Stimulated activated CD4-positive, alpha-beta T cell treated with anti-CD3 and anti-CD28 coated beads, Interleukin-4, amount 100 ng/mL, for 4 hours (primary cell): ENCODE results near the gene BGN.
A peak's percentile ranks its signal among the peaks of the same experiment; 100 is the strongest.

ENCODE experiments used
- DNase-seq, 2 experiments: peaks; one replicate each; pipeline ENCODE4 v3.0.0-alpha.2; 2020

Gene BGN

GRCh38 chrX:153486171-153486570, 8.6 kb upstream of the BGN start:
- no peak for DNase-seq

GRCh38 chrX:153487590-153488071, 7.1 kb upstream of the BGN start:
- DNase-seq, result no peak

- DNase-seq, result no peak
Observed at GRCh38 chrX:153488231-153488914, 6.4 kb upstream of the BGN start.

GRCh38 chrX:153490217-153490930, 4.4 kb upstream of the BGN start:
- no peak for DNase-seq

DNA sequence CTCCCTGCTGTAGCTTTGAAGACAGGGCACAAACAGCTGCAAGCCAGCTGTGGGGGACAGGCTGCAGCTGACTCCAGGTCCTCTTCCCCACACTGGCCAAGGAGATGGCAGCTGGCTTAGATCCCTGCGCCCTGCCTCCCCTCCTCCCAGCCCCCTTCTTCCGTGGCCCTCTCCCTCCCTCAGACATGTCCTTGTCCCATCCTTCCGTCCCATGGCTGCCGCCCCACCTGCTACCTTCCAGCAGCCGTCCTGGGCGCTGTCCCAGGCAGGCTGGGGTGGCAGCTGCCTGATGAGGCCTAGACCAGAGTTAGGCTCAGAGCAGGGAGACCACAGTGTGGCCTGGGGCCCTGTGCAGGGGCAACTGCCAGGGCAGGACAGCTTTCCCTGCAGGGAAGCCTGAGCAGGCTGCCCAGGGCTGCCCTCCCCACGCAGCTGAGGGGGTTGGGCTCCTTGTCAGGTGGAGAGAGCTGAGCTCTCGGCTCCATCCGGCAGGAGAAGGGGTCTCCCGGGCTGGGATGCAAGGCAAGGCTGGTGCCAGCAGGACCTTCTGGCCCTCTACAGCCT, 3.3 kb upstream of the BGN start:
- DNase-seq, result no peak

DNA sequence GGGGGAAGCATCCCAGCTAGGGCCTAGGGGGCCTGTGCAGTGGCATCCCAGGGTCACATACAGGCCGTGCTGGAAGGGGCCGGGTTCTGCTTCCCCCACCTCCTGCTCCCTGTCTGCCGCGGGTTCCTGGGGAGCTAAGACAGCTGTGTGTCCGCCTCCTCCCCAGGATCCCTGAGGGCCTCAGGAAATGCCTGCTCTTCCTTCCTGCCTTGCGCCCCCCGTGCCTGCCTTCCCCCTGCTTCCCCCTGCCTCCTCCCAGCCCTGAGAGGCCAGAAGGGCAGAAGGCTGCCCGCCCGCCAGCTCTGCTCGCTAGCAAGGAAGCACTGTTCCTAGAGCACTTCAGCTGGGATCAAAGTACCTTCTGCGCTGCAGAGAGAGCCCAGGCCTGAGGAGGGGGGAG, 2.9 kb upstream of the BGN start:
- DNase-seq, result no peak

- DNase-seq, result no peak
Observed at GRCh38 chrX:153492543-153492942, 2.2 kb upstream of the BGN start.

DNA sequence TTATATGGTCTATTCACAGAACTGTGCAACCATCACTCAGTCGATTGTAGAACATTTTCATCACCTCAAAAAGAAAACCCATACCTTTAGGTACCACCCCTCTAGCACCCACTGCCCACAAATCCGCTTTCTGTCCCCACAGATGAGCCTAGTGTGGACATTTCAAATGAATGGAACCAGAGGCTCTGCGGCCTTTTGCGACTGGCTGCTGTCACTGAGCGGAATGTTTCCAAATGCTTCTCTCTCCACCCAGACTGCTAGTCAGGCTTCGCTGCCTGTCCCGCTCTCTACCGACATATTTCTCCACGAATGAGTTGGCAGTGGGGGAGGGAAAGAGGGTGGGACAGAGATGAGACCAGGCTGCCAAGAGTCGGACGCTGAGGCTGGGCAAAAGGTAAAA, 1.7 kb upstream of the BGN start:
- DNase-seq, result no peak

DNA sequence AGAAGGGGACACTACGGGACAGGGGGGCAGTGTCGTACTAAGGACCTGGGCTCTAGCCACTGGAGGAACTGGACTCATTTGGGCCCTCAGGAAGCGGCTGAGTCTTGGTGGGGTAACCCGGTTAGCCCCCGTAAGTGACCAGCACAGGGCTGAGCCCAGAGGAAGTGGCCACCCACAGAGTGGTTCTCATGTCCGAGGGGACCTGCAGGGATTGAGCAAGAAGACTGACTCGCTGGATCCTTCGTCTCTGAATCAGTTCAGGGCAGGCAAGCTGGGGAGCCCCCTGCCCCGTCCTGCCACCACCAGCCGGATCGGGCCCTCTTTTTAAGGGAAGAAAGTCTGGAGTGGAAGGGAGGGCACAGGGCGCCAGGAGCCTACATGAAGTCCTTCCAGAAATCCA, 719 bp upstream of the BGN start:
- DNase-seq, result no peak

DNA sequence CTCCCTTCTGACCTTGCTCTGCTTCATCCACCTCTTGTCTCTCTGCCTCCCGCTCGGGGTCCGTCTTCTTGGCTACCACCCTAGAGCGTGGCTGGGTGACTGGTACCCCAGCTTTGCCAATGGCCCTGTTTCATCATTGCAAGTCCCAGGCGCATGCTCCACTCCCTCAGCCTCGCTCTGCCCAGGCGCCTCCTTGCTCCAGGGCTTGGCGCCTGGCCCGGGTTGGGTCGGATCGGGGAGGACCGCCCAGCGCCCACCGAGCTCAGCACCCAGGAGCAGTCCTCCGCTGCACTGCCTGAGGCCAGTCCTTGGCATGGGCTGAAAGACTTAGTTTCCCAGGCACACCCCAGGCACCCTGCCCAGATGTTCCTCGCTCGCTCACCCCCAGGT, 577 bp downstream of the BGN start:
- DNase-seq, result no peak

- DNase-seq, result no peak
Observed at GRCh38 chrX:153495903-153496589, 1.3 kb downstream of the BGN start.

DNA sequence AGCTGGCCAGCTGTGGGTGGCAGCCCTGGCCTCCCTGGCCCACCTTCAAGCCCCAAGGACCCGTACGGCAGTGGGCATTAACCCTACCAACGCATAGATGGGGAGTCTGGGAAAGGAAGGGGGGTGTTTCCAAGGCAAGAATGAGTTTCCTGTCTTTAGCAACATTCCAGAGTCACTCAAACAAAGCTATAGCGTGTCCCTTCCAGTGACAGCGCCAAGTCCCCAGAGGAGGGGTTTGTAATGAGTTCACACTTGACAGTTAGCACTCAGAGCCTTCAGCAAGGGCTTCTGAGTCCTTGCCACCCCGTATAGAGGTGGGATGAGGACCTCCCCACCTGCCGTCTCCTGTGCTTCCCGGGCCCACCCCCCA, 1.8 kb downstream of the BGN start:
- no peak for DNase-seq

GRCh38 chrX:153498453-153498852, 3.7 kb downstream of the BGN start:
- no peak for DNase-seq

DNA sequence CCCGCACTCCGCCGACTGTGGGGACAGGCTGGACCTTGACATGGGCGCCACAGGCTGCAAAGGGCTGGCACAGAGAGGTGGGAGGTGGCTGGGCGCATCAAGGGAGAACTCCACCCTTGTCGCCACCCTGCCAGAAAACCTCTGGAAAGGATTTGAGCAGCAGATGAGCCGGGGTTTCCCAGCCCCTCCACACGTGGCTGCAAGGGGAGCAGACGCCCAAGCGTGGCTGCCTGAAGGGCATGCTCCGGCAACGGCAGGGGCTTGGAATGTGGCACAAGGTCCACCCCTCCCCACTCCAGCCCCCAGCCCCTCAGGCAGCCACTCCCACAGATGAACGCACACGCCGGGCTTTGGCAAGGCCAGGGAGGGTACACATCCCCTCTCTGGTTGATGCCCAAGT, 4.6 kb downstream of the BGN start:
- DNase-seq, result no peak

DNA sequence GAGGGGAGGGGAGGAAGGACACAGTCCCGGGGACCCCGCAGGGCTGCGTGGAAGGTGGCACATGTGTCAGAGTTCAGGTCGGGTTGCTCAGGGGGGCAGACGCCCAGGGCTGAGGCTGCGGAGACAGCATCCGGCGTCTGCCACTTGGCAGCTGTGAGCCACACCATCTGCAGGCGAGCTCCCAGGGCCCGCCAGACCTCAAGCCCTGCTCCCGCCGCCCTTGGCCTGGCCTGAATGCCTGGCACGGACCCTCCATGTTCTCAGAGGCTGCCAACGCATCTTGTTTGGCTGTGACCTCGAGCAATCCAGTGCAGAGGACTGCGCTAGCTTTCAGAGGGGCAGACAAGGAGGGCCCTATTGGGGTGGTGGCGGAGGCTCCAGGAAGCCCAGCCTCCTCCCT, 5.1 kb downstream of the BGN start:
- no peak for DNase-seq

GRCh38 chrX:153500676-153501280, 6.0 kb downstream of the BGN start:
- no peak for DNase-seq

DNA sequence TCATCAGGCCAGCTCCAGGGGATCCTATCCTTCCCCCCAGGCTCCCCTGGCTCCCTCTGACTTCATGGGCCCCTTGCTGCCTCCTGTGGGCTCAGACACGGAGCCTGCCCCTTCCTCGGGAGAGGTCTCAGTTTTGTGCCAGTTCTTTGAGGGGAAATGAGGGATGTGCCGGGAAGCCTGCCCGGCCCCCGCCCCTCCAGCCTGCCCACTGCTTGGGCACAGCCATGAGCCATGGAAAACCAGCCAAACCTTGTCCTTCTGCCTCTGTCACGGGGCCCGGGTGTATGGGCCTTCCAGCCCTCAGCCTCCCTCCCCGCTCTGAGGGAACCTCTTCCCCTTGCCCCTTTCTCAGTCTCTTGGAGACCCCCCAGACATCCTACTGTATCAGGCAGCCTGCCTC, 6.8 kb downstream of the BGN start:
- no peak for DNase-seq

DNA sequence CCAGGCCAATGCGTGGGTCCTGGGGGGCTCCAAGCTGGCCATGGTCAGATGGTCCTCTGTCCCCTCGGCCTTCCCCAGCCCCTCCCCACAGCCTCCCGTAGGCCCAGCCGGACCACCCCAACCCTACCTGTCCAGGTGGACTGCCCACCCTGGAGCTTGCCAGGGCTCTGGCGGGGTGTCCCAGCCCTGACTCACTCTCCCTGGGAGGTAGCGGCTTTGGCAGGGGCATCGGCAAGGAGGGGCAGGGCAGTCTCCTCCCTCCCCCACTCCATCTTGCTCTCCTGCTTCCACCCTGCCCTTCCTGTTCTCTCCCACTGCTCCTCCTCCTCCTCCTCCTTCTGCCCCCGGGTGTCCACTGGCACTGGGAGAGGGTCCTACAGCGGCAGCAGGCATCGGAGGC, 7.4 kb downstream of the BGN start:
- no peak for DNase-seq

- no peak for DNase-seq
Observed at GRCh38 chrX:153502796-153503195, 8.0 kb downstream of the BGN start.

- DNase-seq, result no peak
Observed at GRCh38 chrX:153504445-153505016, 9.8 kb downstream of the BGN start.

DNA sequence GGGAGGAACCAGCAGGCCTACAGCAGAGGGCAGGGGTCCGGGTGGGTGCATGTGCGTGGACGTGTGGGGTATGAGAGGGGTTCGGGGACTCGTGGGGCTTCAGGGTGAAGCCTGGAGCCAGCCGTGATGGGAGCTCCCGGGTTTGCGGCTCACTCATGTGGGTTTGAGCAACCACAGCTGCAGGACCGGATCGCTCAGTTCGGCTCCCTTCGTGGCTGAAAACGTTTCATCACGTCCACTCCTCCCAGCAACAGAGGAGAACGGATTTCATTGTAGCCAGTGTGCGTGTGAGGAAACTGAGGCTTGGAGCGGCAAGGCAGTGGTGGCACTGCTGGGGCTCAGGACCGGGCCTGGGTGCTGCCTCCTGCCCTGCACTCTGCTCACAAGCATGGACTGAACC, 10.6 kb downstream of the BGN start:
- no peak for DNase-seq

GRCh38 chrX:153507484-153508178, 12.9 kb downstream of the BGN start:
- peak; percentile 72 to 78 for DNase-seq
